NCI-H345 treated with DMSO at 0.1 percent for 48 hours (cell line): ENCODE measurements around the gene HTRA3.

ENCODE experiments used
- DNase-seq: peaks from one replicate; lab custom pipeline; 2025; ENCODE audit not compliant: unreplicated experiment; lab: John Stamatoyannopoulos, UW

HTRA3 gene

DNA sequence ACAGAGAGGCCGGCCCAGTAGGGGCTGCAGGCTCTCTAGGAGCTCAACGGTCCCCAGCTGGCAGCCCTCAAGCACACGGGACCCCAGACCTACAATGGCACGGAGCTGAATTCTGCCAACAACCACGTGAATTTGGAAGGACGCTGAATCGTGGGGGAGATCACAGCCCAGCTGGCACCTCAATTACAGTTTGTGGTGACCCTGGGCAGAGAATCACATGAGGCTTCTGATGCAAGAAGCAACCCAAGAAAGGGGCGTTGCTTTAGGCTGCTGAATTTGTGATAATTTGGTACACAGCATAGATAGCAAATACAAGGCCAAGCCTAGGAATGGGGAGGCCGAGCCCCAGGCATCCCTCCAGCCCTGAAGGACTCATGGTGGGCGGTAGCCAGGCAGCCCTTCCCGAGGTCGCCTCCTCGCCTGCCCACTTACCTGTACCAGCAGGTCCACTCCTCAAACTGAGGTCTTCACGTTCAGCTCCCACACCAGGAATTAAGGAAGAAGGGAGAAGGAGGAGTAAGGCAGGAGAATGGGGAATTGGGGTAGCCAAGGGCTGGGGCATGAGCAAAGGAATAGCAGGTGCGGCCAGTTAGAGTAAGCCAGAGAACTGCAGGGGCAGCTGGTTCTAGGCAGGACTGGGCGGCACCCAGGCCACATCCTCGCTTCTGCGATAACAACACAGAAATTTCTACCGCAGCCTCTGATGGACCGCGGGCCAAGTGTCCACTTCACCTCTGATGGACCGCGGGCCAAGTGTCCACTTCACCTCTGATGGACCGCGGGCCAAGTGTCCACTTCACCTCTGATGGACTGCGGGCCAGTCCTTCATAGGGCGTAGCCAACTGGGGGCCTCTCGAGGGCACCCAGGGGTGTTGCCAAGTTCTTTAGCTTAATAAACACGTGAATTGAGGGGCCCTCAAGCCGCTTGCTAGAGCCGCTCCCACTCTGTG, 23.4 kb upstream of the HTRA3 start:
- no peak for DNase-seq

GRCh38 chr4:8247047-8247930, 22.3 kb upstream of the HTRA3 start:
- no peak for DNase-seq

DNA sequence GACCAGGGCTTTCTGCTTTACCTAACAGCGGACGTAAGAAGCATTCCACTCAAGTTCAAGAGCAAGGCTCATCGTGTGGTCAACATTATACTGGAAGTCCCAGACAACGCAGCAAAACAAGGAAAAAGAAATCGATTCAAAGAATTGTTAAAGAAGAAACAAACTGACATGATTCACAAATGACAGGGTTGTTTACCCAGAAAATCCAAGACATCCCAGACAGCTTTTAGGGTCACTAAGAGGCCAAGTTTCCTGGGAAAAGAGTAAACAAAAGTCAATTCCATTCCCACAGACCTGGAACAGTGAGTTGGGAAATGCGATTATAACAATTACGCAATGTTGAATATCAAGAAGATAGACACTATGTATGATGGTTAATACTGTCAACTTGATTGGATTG, 21.5 kb upstream of the HTRA3 start:
- no peak for DNase-seq

- DNase-seq = no peak
Observed at GRCh38 chr4:8250227-8250626, 19.3 kb upstream of the HTRA3 start.

- DNase-seq = no peak
Observed at GRCh38 chr4:8250637-8251036, 18.9 kb upstream of the HTRA3 start.

- DNase-seq = no peak
Observed at GRCh38 chr4:8251110-8251883, 18.3 kb upstream of the HTRA3 start.

GRCh38 chr4:8252301-8253173, 17.0 kb upstream of the HTRA3 start:
- no peak for DNase-seq

DNA sequence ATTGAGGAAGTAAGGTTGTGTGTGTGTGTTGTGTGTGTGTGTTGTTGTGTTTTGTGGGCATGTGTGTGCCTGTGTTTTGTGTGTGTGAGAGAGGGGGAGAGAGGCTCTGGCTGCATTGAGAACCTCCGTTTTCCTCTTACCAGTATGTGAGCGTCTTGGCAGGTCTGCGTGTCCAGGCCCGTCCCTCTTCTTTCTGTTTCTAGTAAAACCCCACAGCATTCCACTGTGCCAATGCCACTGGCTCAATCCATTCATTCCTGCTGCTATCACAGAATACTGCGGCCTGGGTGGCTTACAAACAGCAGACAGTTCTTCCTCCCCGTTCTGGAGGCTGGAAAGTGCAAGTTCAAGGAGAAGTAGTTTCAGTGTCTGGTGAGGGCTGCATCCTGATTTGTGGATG, 15.5 kb upstream of the HTRA3 start:
- DNase-seq = no peak

DNA sequence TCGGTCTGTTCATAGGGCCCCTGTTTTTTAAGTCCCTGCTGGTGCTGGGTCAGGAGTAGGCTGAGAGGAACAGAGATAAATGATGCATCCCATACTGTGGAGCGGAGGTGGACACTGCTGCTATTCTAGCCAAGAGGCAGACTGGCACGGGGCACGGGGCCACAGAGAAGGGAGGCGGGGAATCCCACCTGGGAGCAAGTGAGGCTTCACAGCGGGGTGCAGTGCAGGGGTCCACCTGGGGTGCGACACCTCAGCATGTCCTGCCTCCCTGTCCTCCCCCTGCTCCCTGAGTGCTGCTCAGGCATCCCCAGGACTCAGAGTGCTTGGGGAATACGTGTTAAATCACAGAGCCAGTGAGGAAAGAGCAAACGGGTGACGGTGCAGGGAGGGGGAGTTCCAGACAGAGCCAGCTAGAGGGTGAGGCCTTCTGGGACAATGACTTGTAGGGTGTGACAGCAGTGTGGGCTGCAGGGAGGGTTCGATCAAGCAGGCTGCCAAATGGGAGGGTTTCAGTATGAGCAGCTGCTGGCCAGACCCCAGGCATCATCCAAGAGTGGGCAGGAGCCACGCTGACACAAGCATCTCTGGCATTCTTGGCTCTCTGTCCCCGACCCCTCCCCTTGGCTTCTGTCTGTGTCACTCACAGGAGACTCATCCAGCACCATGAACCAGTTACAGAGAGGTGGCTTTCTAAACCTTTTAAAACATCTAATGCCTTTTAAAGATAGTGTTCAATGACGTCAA, 13.7 kb upstream of the HTRA3 start:
- no peak for DNase-seq

DNA sequence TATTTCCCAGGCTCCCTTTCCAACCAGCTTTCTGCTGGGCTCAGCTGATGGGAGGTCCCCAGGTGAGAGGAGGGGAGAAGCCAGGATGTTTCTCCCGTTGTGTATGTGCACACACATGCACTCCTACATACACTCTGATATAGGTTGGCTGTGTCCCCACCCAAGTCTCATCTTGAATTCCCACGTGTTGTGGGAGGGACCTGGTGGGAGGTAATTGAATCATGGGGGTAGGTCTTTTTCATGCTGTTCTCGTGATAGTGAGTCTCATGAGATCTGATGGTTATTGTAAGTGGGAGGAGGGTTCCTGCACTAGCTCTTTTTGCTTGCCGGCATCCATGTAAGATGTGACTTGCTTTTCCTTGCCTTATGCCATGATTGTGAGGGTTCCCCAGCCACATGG, 11.7 kb upstream of the HTRA3 start:
- DNase-seq = no peak

DNA sequence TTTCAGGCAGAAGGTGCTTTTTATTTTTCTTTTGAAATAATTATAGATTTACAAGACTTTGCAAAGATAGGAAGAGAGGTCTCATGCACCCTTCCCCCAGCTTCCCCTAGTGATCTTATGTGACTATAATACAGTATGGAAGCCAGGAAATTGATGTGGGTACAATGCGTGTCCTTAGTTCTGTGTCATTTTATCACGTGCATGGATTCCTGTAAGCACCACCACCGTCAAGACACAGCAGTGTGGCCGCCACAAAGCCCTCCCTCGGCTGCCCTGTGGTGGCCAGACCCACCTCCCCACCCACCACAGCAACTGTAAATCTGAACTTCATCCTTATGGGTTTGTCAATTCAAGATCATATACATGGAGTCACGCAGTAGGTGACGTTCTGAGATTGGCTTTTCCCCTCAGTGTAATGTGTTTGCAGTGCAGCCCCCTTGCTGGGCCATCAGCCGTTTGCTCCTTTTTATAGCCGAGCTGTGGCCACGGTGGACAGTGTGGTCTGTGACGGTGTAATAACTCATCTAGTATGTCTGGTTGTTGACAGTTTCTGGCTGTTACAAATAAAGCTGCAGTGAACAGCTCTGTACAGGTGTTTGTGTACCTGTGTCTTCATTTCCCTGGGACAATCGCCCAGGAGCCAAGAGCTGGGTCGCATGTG, 10.9 kb upstream of the HTRA3 start:
- DNase-seq = no peak

DNA sequence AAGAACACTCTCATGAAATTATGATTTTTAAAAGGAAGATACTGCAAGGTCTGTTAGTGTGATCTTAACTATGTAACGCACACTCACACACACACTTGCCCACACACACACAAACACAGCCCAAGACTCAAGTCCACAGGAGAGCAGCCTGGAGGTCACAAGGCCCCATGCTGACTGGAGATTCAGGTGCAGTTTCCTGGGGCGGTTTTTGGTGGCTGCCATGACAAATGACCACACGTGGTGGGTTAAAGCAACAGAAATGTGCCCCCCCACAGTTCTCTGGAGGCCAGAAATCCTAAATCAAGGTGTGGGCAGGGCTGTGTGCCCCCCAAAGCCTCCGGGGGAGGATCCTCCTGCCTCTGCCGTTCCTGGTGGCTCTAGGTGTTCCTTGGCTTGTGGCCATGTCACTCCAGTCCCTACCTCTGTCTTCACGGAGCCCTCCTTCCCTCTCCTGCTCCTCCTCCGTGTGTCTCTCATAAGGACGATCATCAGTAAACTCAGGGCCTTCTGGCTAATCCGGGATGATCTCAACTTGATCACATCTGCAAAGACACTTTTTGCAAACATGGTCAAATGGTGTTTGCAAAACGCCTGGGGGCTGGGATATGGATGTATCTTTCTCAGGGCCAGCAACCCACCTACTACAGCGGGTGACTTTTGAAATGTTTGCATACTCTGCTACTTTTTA, 9.7 kb upstream of the HTRA3 start:
- no peak for DNase-seq

DNA sequence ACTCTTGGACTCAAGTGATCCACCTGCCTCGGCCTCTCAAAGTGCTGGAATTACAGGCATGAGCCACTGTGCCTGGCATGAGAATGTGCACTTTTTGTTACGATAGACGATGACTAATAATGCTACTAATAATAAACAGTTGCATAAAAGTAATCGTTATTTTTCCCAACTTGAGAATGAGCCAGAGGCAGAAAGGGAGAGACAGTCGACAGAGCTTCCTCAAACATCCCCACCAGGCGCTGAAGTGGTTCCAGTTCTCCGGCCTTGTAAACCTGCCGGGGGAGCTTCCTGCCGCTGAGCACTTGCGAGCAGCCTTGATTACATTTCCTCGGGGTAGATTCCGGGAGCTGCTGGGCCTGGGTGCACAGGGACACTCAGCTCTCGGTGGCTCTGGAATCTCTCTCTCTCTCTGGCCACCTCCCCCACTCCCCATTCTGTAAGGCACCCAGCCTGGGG, 8.9 kb upstream of the HTRA3 start:
- no peak for DNase-seq

- no peak for DNase-seq
Observed at GRCh38 chr4:8261851-8262535, 7.6 kb upstream of the HTRA3 start.

GRCh38 chr4:8262637-8263322, 6.8 kb upstream of the HTRA3 start:
- DNase-seq = no peak

GRCh38 chr4:8263397-8263796, 6.2 kb upstream of the HTRA3 start:
- DNase-seq = no peak

- no peak for DNase-seq
Observed at GRCh38 chr4:8264106-8264505, 5.4 kb upstream of the HTRA3 start.
